Muscle layer of colon (tissue), 2 donors: ENCODE data around the gene ANKRD40CL.
"Not testable (repeated sequence)": the region's sequence is repeated elsewhere in the genome, so short reads cannot be mapped to it uniquely, and the experiment has no call there.

Experiments
- H3K27ac ChIP-seq: one replicate; pipeline ENCODE4 v1.7.0; 2013; ENCODE audit warnings: low read depth, mild to moderate bottlenecking, low read length, moderate library complexity
- H3K27me3 ChIP-seq, 2 donors: one replicate each; pipeline ENCODE4 v1.7.0; 2013; ENCODE audit warnings: low read length in 2 of 2, mild to moderate bottlenecking in 2 of 2; ENCODE audit not compliant: insufficient read depth in 2 of 2, control insufficient read depth in 1 of 2
- H3K36me3 ChIP-seq: one replicate; pipeline ENCODE4 v1.7.0; 2013; ENCODE audit warnings: mild to moderate bottlenecking, low read length; ENCODE audit not compliant: insufficient read depth
- H3K4me1 ChIP-seq: one replicate; pipeline ENCODE4 v1.7.0; 2013; ENCODE audit warnings: mild to moderate bottlenecking, low read length; ENCODE audit not compliant: insufficient read depth
- H3K4me3 ChIP-seq, 2 donors: one replicate each; pipeline ENCODE4 v1.7.0; 2013; ENCODE audit warnings: low read length in 2 of 2, low read depth in 1 of 2, mild to moderate bottlenecking in 1 of 2, moderate library complexity in 1 of 2
- H3K9ac ChIP-seq: one replicate; pipeline ENCODE4 v1.7.0; 2013; ENCODE audit warnings: low read length
- H3K9me3 ChIP-seq: one replicate; pipeline ENCODE4 v1.7.0; 2013; ENCODE audit warnings: mild to moderate bottlenecking, low read length
- donor health status: abdominal sarcoma.
- donor health status: Adenocarcinoma of cecum.

ANKRD40CL gene

DNA sequence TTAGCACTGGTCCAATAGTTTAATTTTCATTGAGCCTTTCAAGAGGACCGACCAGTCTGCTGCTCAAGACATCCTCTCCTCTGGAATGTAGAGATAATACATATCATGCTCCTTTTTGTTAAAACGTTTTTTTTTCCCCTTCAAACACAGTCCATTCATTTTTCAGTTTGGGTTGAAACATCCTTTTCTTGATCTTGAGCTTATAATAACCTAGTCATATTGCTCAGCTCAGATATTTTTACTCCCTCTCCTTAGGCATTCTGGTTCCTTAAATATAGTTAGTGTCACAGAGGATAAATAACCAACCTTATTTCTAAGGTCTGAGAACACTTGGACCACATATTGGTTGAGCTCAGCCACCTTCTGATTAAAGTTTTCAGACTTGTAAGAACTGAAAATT, 12.8 kb downstream of the ANKRD40CL start:
- Histone ChIP-seq H3K27ac (no peak overlapping the region), H3K9ac (no peak overlapping the region), H3K4me1 (no peaks in the 10 kb centered on the region), H3K4me3 (no peak overlapping the region), H3K36me3 (peaks cover 42% of the 10 kb centered on the region), H3K27me3 (no peaks in the 10 kb centered on the region), H3K9me3 (no peaks in the 10 kb centered on the region)

DNA sequence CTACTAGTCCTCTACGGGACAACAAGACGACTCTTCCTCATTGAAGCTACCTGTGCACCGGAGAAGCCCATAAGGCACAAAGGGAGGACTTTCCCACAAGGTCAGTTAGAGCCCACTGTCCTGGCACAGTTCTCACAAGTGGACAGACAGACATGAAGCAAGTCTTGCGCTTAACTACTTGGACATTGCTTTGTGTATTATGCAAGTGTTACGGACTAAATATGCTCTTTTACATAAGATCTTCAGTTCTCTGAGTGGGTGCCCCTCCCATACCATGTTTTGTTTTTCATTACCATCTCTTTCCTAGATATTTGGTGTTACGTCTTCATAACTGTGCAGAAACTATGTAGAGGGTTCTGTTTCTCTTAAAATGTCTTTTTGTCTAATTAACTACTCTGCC, 18.1 kb downstream of the ANKRD40CL start:
- peaks cover 85% of the 10 kb centered on the region for H3K36me3 ChIP-seq
- no peak overlapping the region for H3K9ac ChIP-seq
- no peak overlapping the region for H3K4me3 ChIP-seq
- no peaks in the 10 kb centered on the region for H3K4me1 ChIP-seq
- no peaks in the 10 kb centered on the region for H3K9me3 ChIP-seq
- no peak overlapping the region for H3K27ac ChIP-seq
- H3K27me3 ChIP-seq, result no peaks in the 10 kb centered on the region

DNA sequence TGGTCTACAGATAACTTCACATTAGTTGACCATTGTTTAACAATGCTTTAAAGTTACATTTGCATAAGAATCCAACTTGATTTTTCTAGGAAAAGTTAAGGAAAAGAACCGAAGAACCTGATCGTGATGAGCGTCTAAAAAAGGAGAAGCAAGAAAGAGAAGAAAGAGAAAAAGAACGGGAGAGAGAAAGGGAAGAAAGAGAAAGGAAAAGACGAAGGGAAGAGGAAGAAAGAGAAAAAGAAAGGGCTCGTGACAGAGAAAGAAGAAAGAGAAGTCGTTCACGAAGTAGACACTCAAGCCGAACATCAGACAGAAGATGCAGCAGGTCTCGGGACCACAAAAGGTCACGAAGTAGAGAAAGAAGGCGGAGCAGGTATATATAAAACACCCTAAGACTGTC, 21.7 kb downstream of the ANKRD40CL start:
- Histone ChIP-seq H3K4me3 (no peak overlapping the region), H3K9ac (no peak overlapping the region), H3K27me3 (no peaks in the 10 kb centered on the region), H3K4me1 (no peaks in the 10 kb centered on the region), H3K27ac (no peak overlapping the region), H3K36me3 (peaks cover 88% of the 10 kb centered on the region), H3K9me3 (no peaks in the 10 kb centered on the region)

DNA sequence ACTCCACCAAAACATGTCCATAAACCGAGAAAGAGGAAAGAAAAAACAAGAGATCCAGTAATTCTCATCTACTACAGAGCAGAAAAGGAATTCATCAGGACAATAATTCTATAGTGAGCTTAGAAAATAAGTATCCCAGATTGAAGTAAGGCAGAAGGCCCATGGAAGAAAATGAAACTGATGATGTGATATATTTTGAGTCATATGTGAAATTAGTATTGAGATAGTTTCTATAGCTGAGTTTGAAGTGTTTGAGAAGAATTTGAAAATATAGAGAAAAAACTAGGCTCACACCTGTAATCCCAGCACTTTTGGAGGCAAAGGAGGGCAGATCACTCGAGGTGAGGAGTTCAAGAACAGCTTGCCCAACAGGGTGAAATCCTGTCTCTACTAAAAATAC, 28.2 kb downstream of the ANKRD40CL start:
- Histone ChIP-seq H3K4me1 (no peaks in the 10 kb centered on the region), H3K27ac (no peak overlapping the region), H3K9ac (no peak overlapping the region), H3K36me3 (peaks cover 51% of the 10 kb centered on the region), H3K27me3 (no peaks in the 10 kb centered on the region), H3K4me3 (no peak overlapping the region), H3K9me3 (no peaks in the 10 kb centered on the region)

DNA sequence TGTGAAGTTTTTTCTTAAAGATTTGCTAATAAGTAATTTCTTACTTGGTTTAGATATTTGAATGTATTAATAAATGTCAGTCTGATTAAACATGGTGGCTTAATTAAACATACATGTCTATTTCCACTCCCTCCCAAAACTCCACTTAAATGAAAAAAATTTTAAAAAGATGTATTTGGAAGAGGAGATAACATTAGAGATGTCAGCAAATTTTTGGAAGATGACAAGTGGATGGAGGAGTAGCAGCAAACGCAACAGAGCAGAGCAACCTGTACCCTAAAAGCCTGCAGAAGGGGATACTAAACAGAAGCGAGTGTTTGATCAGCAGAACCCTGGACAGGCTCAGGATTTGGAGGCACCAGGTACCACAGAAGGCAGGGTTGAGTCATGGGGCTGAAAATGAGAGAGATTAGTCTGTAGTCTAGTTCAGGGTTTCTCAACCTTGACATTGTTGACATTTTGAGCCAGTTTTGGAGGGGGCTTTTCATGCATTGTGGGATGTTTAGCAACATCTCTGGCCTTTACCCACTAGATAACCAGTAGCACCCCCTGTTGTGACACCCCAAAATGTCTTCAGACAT, 30.1 kb downstream of the ANKRD40CL start:
- Histone ChIP-seq H3K4me3 (no peak overlapping the region), H3K4me1 (peaks cover 2% of the 10 kb centered on the region), H3K27me3 (no peaks in the 10 kb centered on the region), H3K9ac (no peak overlapping the region), H3K27ac (no peak overlapping the region), H3K36me3 (peaks cover 36% of the 10 kb centered on the region), H3K9me3 (no peaks in the 10 kb centered on the region)

DNA sequence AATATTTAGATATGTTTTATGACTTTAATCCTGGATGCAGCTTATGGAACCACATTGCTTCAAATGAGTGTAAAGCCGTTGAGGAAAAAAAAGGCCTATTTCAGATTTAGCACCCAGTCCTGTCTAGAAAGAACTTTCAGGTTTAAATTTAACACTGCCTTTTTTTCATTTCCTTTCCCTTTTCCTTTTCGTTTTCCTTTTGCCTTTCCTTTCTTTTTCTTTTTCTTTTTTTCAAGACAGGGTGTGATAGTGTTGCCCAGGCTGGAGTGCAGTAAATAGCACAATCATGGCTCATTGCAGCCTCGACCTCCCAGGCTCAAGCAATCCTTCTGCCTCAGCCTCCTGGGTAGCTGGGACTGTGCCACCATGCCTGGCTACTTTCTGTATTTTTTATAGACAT, 32.0 kb downstream of the ANKRD40CL start:
- peaks cover 21% of the 10 kb centered on the region for H3K4me1 ChIP-seq
- no peak overlapping the region for H3K4me3 ChIP-seq

DNA sequence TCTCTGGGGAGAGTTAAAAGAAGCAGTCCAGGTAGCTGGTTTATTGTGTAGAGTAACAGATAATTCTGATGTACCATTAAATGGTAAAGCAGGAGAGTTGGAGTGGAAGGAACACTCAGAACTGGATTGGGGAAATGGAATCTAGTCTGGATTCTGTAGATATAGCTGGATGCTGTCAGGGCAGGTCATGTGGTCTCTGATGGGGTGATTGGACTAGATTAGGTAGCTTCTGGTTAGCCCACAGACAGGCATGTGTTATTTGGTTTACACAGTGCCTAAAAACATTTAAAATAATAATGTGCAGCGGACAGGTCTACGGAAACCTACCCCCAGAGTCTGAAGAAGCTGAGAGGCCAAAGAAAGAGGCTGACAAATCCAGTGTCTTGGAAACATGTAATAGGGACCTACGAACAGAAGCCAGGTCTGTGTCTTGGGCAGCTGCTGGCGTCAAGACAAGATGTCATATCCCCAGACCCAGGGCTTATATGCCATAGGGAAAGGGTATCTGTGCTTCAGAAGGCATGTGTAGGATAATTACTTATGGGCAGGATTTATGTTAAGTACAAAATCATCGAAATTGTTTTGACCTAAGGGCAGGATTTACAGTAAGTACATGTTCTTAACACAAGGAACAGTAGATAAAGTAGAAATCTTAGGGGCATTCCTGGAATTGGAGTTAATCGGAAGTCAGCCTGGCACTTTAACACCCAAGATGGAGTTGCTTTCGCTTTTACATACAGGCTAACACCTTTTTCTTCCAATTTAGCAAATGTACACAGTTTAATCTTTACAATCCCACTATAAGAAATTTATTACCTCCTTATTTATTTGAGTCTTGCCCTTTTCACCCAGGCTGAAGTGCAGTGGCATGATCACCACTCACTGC, 35.5 kb downstream of the ANKRD40CL start:
- Histone ChIP-seq H3K27me3 (no peaks in the 10 kb centered on the region), H3K4me1 (peaks cover 43% of the 10 kb centered on the region), H3K9me3 (no peaks in the 10 kb centered on the region), H3K9ac (no peak overlapping the region), H3K27ac (no peak overlapping the region), H3K4me3 (no peak overlapping the region), H3K36me3 (no peaks in the 10 kb centered on the region)

More for the DNA sequence above, 32.0 kb downstream of the ANKRD40CL start:
- Histone ChIP-seq H3K27me3 (no peaks in the 10 kb centered on the region), H3K36me3 (peaks cover 16% of the 10 kb centered on the region), H3K9ac (no peak overlapping the region), H3K9me3 (no peaks in the 10 kb centered on the region), H3K27ac (no peak overlapping the region)

DNA sequence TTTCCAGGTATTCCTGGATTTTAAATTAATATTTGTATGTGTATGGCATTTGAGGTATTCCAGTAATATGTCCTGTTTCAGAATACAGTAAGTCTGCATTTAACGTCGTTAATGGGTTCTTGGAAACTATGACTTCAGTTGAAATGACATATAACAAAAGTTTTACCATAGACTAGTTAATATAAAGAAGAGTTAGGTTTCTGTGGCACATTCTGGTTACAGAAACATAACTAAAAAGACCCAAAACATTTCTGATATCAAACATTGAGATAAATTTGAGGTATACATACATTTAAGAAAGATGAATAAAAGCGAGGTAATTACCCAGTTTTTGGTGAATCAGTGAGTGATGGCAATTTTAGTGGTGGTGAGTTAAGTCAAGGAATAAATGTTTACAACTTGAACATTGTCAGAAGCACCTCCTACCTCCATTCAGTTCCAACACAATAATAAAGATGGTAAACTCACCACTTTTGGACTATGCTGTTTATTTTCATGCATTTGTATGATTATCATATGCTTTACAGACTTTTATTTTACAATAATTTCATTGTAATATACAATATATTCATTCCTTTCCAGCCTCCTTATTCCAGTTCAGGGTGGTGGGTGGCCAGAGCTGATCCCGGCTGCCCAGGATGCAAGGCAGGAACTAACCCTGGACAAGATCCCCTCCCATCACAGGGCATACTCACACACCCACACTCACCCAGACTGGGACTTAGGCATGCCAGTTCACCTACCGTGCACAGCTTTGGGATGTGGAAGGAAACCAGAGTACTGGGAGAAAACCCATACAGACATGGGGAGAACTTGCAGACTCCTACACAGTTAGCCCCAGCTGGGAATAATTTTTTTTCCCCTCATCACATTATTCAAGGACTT, 38.2 kb downstream of the ANKRD40CL start:
- Histone ChIP-seq H3K36me3 (no peaks in the 10 kb centered on the region), H3K9me3 (no peaks in the 10 kb centered on the region), H3K4me1 (peaks cover 54% of the 10 kb centered on the region), H3K27me3 (no peaks in the 10 kb centered on the region), H3K4me3 (no peak overlapping the region), H3K9ac (no peak overlapping the region), H3K27ac (no peak overlapping the region)

DNA sequence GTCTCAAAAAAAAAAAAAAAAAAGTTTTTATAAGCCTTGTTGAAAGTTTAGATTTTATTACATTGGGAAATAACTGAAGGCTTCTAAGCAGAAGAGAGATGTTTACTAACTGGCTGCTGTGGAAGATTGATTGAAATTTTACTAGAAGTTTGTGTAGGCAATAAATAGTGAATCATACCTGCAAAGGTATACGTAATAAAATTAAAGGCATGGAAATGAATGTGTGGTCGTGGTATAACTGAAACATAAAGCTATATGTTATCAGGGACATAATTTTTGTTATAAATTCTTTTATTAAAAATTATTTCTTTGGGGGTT, 39.2 kb downstream of the ANKRD40CL start:
- H3K4me3 ChIP-seq, result no peak overlapping the region

DNA sequence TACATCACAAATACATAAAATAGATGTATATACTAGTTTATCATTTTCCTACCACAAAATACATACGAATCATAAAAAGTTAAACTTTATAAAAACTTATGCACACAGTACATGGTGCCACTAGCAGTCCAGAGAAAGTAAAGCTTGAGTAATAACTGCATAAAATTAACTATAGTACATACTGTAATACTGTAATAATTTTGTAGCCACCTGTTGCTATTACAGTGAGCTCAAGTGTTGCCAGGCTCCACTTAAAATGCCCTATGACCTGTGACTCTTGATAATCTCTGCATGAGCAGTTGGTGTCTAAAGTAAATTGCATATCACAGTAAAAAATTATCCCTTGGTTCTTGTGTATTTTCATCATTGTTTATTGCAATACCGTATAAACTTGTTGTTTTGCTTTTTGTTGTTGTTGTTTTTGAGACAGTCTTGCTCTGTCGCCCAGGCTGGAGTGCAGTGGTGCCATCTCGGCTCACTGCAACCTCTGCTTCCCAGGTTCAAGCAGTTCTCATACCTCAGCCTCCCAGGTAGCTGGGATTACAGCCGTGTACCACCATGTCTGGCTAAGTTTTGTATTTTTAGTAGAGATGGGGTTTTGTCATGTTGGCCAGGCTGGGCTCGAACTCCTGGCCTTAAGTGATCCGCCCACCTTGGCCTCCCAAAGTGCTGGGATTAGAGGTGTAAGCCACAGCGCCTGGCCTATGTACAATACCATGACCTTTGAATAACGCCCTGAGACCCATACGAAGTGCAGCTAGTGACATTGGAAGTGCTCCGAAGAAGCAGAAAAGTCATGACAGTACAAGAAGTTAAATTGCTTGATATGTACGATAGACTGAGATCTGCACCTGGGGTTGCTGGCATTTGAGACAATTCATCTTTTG, 41.3 kb downstream of the ANKRD40CL start:
- no peaks in the 10 kb centered on the region for H3K27me3 ChIP-seq
- no peak overlapping the region for H3K4me3 ChIP-seq
- H3K36me3 ChIP-seq, result no peaks in the 10 kb centered on the region
- H3K4me1 ChIP-seq, result peaks cover 68% of the 10 kb centered on the region
- no peak overlapping the region for H3K9ac ChIP-seq
- no peaks in the 10 kb centered on the region for H3K9me3 ChIP-seq
- H3K27ac ChIP-seq, result no peak overlapping the region

More for the DNA sequence above, 39.2 kb downstream of the ANKRD40CL start:
- Histone ChIP-seq H3K27ac (no peak overlapping the region), H3K27me3 (no peaks in the 10 kb centered on the region), H3K9me3 (no peaks in the 10 kb centered on the region), H3K36me3 (no peaks in the 10 kb centered on the region), H3K9ac (no peak overlapping the region), H3K4me1 (peaks cover 63% of the 10 kb centered on the region)

DNA sequence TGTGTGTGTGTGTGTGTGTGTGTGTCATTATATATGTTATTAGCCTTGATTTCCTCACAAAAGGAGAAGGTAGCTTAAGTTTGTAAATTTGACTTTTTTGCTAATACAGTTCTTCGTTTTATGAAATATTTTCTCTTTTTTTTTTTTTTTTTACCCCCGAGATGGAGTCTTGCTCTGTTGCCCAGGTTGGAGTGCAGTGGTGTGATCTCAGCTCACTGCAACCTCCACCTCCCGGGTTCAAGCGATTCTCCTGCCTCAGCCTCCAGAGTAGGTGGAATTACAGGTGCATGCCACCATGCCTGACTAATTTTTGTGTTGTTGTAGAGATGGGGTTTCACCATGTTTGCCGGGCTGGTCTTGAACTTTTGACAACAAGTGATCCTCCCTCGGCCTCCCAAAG, 42.7 kb downstream of the ANKRD40CL start:
- not testable (repeated sequence) for H3K36me3 ChIP-seq
- peaks cover 59% of the 10 kb centered on the region for H3K4me1 ChIP-seq

More for the DNA sequence above, 42.7 kb downstream of the ANKRD40CL start:
- not testable (repeated sequence) for H3K4me3 ChIP-seq, H3K9me3 ChIP-seq, H3K27me3 ChIP-seq, H3K9ac ChIP-seq, H3K27ac ChIP-seq
